ENCODE measurements around the gene RAB8B. TPM values are rescaled to one million over a fixed set of nuclear protein-coding genes. Genes with fewer than 3 reads are reported as not detected.
A peak's percentile ranks its signal among the peaks of the same experiment; 100 is the strongest.

Gene RAB8B
- total RNA-seq, 4 donors from 2014 or later = 26.1 to 48.1 (median 33.0) TPM

GRCh38 chr15:63186065-63186464 lies 3.3 kb upstream of the RAB8B start:
- Histone ChIP-seq H3K4me3 (no peak overlapping the region), H3K27me3 (no peaks in the 10 kb centered on the region), H3K27ac (no peak overlapping the region), H3K36me3 (no peaks in the 10 kb centered on the region), H3K4me1 (peaks cover 0 to 17% (median 0%) of the 10 kb centered on the region in 3 donors), H3K9me3 (no peaks in the 10 kb centered on the region)
- TF ChIP-seq, protein P1, sequence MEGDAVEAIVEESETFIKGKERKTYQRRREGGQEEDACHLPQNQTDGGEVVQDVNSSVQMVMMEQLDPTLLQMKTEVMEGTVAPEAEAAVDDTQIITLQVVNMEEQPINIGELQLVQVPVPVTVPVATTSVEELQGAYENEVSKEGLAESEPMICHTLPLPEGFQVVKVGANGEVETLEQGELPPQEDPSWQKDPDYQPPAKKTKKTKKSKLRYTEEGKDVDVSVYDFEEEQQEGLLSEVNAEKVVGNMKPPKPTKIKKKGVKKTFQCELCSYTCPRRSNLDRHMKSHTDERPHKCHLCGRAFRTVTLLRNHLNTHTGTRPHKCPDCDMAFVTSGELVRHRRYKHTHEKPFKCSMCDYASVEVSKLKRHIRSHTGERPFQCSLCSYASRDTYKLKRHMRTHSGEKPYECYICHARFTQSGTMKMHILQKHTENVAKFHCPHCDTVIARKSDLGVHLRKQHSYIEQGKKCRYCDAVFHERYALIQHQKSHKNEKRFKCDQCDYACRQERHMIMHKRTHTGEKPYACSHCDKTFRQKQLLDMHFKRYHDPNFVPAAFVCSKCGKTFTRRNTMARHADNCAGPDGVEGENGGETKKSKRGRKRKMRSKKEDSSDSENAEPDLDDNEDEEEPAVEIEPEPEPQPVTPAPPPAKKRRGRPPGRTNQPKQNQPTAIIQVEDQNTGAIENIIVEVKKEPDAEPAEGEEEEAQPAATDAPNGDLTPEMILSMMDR (IDR thresholded peaks at IDR 0.05) = no peak
- TF ChIP-seq POLR2AphosphoS5 (IDR thresholded peaks at IDR 0.05) = no peak
- no peak for ATAC-seq
- WGBS, 2 donors (ENCODE audit: low coverage in 1 of 2) = 71% methylated on average over 2 of the region's 2 CpGs; no CpG with 5 or more reads in 1 of the 2 donors

GRCh38 chr15:63187589-63188226 lies 1.7 kb upstream of the RAB8B start:
- H3K27me3 ChIP-seq = no peaks in the 10 kb centered on the region
- no peak overlapping the region for H3K4me3 ChIP-seq
- no peak for ATAC-seq
- no peaks in the 10 kb centered on the region for H3K9me3 ChIP-seq
- TF ChIP-seq, protein P1 (IDR thresholded peaks at IDR 0.05) = no peak
- TF ChIP-seq POLR2AphosphoS5 (IDR thresholded peaks at IDR 0.05) = no peak
- TF ChIP-seq POLR2A (IDR thresholded peaks at IDR 0.05) = no peak
- TF ChIP-seq EP300 (IDR thresholded peaks at IDR 0.05) = no peak
- no peaks in the 10 kb centered on the region for H3K36me3 ChIP-seq
- H3K27ac ChIP-seq = no peak overlapping the region
- 85 to 86% methylated on average over 2 to 3 of the region's 5 CpGs for WGBS, 2 donors (ENCODE audit: low coverage in 1 of 2)
- H3K4me1 ChIP-seq = peaks cover 0 to 34% (median 0%) of the 10 kb centered on the region in 3 donors

DNA sequence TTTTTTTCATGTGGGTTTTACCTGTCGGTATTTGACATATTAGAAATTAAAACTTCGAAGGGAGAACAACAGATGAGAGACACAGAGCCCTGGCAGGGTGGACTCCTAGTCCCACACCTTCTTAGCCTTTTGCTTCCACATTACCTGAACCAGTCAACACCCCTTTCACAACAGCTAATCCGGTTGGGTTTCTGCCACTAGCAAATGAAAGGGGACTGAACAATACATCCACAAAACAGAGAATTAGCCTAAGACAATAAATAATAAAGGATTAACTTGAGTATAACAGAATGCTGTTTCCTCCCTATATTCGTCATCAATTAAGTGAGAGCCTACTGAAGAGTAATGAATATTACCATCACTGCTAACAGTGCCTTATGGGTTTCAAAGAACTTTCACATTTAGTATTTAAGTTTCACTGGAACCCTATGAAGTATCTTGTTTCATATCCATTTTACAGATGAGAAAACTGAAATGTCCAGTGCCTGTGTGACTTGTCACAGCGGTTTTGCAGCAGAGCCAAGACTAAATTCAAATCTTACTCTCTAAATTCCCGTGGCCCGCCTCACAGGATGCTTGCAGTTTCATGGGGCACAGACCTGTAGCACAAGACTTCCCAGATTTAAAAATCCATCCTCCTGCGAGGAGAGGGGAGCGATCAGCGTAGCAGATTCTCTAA lies 1.0 kb upstream of the RAB8B start:
- no peak for ATAC-seq
- Histone ChIP-seq H3K9me3 (no peaks in the 10 kb centered on the region), H3K27ac (peak overlapping the region; percentile 35 to 90 (median 88)), H3K4me1 (peaks cover 0 to 40% (median 0%) of the 10 kb centered on the region in 3 donors), H3K27me3 (no peaks in the 10 kb centered on the region), H3K36me3 (no peaks in the 10 kb centered on the region), H3K4me3 (peak overlapping the region; percentile 46 to 84)
- TF ChIP-seq POLR2AphosphoS5 (IDR thresholded peaks at IDR 0.05) (no peak), EP300 (IDR thresholded peaks at IDR 0.05) (no peak), POLR2A (IDR thresholded peaks at IDR 0.05) (no peak)
- TF ChIP-seq, protein P1 (IDR thresholded peaks at IDR 0.05) = no peak
- 48 to 55% methylated on average over 6 to 9 of the region's 10 CpGs for WGBS, 2 donors (ENCODE audit: low coverage in 1 of 2)

- Histone ChIP-seq H3K4me3 (peak overlapping the region; percentile 84 to 86), H3K36me3 (no peaks in the 10 kb centered on the region), H3K27me3 (no peaks in the 10 kb centered on the region), H3K27ac (peak overlapping the region; percentile 55 to 90 (median 88)), H3K9me3 (no peaks in the 10 kb centered on the region), H3K4me1 (peaks cover 0 to 56% (median 0%) of the 10 kb centered on the region in 3 donors)
- no peak for ATAC-seq
- WGBS, 2 donors (ENCODE audit: low coverage in 1 of 2) = 5 to 6% methylated on average over 6 to 10 of the region's 10 CpGs
- no peak for TF ChIP-seq POLR2AphosphoS5 (IDR thresholded peaks at IDR 0.05)
- TF ChIP-seq POLR2A (IDR thresholded peaks at IDR 0.05) = no peak
- no peak for TF ChIP-seq EP300 (IDR thresholded peaks at IDR 0.05)
- TF ChIP-seq, protein P1 (IDR thresholded peaks at IDR 0.05) = no peak
These were observed 749 bp downstream of the RAB8B start for GRCh38 chr15:63189941-63190768.
